Measurements from ENCODE around the gene MICA.
A peak's percentile ranks its signal among the peaks of the same experiment; 100 is the strongest.
"Not testable (repeated sequence)": the region's sequence is repeated elsewhere in the genome, so short reads cannot be mapped to it uniquely, and the experiment has no call there.

Gene MICA

GRCh38 chr6:31426395-31427354 is 23.3 kb downstream of the MICA start:
- no peak for TF ChIP-seq CTCF (IDR thresholded peaks at IDR 0.05; ENCODE audit: borderline replicate concordance, insufficient read depth, low read depth, low read length)
- H3K4me3 ChIP-seq (ENCODE audit: low read depth, low read length), result no peak overlapping the region

GRCh38 chr6:31430449-31430848 is 27.1 kb downstream of the MICA start:
- no peak for TF ChIP-seq CTCF (IDR thresholded peaks at IDR 0.05; ENCODE audit: borderline replicate concordance, insufficient read depth, low read depth, low read length)
- no peak overlapping the region for H3K4me3 ChIP-seq (ENCODE audit: low read depth, low read length)

GRCh38 chr6:31435051-31435450 is 31.7 kb downstream of the MICA start:
- H3K4me3 ChIP-seq (ENCODE audit: low read depth, low read length), result not testable (repeated sequence)

- no peak for TF ChIP-seq CTCF (IDR thresholded peaks at IDR 0.05; ENCODE audit: borderline replicate concordance, insufficient read depth, low read depth, low read length)
- no peak overlapping the region for H3K4me3 ChIP-seq (ENCODE audit: low read depth, low read length)
Measured at GRCh38 chr6:31438222-31438621, 34.8 kb downstream of the MICA start.

- H3K4me3 ChIP-seq (ENCODE audit: low read depth, low read length), result no peak overlapping the region
- no peak for TF ChIP-seq CTCF (IDR thresholded peaks at IDR 0.05; ENCODE audit: borderline replicate concordance, insufficient read depth, low read depth, low read length)
Measured at GRCh38 chr6:31438677-31439076, 35.3 kb downstream of the MICA start.

- no peak overlapping the region for H3K4me3 ChIP-seq (ENCODE audit: low read depth, low read length)
- TF ChIP-seq CTCF (IDR thresholded peaks at IDR 0.05; ENCODE audit: borderline replicate concordance, insufficient read depth, low read depth, low read length), result peak; percentile 90
Measured at GRCh38 chr6:31441365-31442267, 38.2 kb downstream of the MICA start.

- TF ChIP-seq CTCF (IDR thresholded peaks at IDR 0.05; ENCODE audit: borderline replicate concordance, insufficient read depth, low read depth, low read length), result no peak
- H3K4me3 ChIP-seq (ENCODE audit: low read depth, low read length), result no peak overlapping the region
Measured at GRCh38 chr6:31446481-31446880, 43.1 kb downstream of the MICA start.

GRCh38 chr6:31446999-31447789 is 43.8 kb downstream of the MICA start:
- H3K4me3 ChIP-seq (ENCODE audit: low read depth, low read length), result not testable (repeated sequence)

Data from GM12875 (cell line).